ENCODE results near the gene SUPT6H. TPM values are rescaled to one million over a fixed set of nuclear protein-coding genes. Genes with fewer than 3 reads are reported as not detected.

SUPT6H gene
- total RNA-seq, 2 experiments from 2014 or later, result 80.6 to 85.8 TPM

DNA sequence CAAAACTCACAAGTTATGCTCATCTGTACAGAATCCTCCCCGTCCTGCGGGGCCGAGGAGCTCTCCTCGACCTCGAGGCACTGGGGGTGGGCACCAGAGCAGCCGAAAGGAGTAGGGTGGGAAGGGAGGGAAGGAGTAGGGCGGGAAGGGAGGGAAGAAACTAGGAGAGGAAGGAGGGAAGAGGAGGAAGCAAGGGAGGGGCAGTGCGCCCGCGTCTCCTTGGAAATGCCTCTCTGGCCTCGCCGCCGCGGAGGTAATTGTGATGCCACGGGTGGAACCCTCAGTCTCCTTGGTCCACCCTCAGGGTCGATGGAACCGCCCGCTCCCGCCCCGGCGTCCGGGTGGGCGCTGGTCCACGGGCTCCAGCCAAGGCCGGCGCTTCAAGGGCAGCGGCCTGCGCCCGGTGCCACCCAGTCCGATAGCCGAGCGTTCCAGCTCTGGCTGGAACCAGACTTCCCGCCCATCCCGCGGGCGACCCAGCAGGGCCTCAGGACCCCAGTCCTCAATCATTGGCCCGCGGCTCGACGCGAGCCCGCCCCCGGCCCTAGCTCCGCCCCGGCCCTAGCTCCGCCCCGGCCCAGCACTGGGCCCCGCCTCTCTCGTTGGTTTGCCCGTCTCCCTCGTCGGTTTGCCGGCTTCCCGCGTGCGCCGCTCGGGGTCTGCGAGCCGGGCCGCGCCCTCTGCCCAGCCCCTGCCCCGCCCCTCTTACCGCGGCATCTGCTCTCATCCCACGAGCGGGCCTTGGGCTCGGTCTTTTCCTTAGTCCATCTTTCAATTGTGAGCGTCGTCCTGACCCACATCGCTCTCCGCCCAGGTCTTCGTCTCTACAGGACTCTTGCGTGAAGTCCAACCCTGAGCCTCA lies 49.1 kb downstream of the SUPT6H start:
- ChIA-PET POLR2A (interaction anchor here (0.6 to 2.5 kb wide), 11 partner anchors 9 to 238 kb away, joined by 3 to 31 read pairs (median 4); partner anchors contain the start of genes BLTP2, NEK8, PIGS and RPL23A), CTCF (interaction anchor here (1.0 to 2.9 kb wide), 9 partner anchors 9 to 101 kb away, joined by 3 to 19 read pairs (median 4); partner anchors contain the start of genes BLTP2, NEK8, RPL23A and SDF2)
- H3K27ac Mint-ChIP-seq, result peak overlapping the region; percentile 91
- H3K4me1 Mint-ChIP-seq, result peaks cover 19% of the 10 kb centered on the region
- peaks cover 17% of the 10 kb centered on the region for H3K27me3 Mint-ChIP-seq
- DNase-seq (peak; percentile 94), ATAC-seq (peak; percentile 90)
- H3K4me3 Mint-ChIP-seq, result peak overlapping the region; percentile 80
- H3K9me3 Mint-ChIP-seq (ENCODE audit: low read depth), result no peaks in the 10 kb centered on the region
- intact Hi-C loops (cut with DNase I, micrococcal nuclease), result loop anchor here (1.0 to 5.0 kb wide), 11 partner anchors 8 to 581 kb away; partner anchors contain the start of genes BLTP2 (in 2 of the 2), RPL23A (in 2 of the 2), SUPT6H (in 2 of the 2) and NUFIP2 (in 1 of the 2)
- no peaks in the 10 kb centered on the region for H3K36me3 Mint-ChIP-seq (ENCODE audit: low read depth)

DNA sequence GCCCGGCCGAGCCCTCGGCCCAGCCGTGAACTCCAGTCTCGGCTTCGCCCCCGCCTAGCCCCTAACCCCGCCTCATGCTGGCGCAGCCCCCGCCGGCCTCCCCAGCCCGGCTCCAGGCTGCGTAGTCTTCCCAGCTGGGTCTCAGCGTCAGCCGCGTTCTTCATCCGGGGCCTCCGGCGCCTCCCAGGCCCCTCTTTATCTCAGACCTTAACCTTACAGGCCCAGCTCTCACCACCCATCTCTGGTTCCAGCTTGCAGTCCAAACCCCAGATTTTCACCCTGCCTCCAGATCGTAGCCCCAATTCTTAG lies 49.7 kb downstream of the SUPT6H start, which contains the start of gene PROCA1:
TSS of gene PROCA1 (minus strand) at position 166 of the 309 bp plus-strand sequence. CDS start 228 bp downstream, outside the sequence.
- ChIA-PET CTCF (interaction anchor here (0.7 to 2.9 kb wide), 8 partner anchors 8 to 442 kb away, joined by 3 to 19 read pairs (median 4); partner anchors contain the start of genes BLTP2, NEK8, RPL23A and SDF2), POLR2A (interaction anchor here (0.7 to 2.5 kb wide), 8 partner anchors 9 to 238 kb away, joined by 3 to 31 read pairs (median 4); partner anchors contain the start of genes BLTP2, NEK8, PIGS and RPL23A)
- peak within 1 kb of the TSS; percentile 91 for H3K27ac Mint-ChIP-seq
- H3K36me3 Mint-ChIP-seq (ENCODE audit: low read depth), result no peaks in the 10 kb centered on the region
- H3K27me3 Mint-ChIP-seq, result peaks cover 17% of the 10 kb centered on the region
- H3K4me1 Mint-ChIP-seq, result peaks cover 19% of the 10 kb centered on the region
- H3K4me3 Mint-ChIP-seq, result peak within 1 kb of the TSS; percentile 80
- ATAC-seq (peak; percentile 31), DNase-seq (peak; percentile 57)
- intact Hi-C loops (cut with DNase I, micrococcal nuclease), result loop anchor here (1.0 to 5.0 kb wide), 11 partner anchors 8 to 581 kb away; partner anchors contain the start of genes BLTP2 (in 2 of the 2), RPL23A (in 2 of the 2), SUPT6H (in 2 of the 2) and NUFIP2 (in 1 of the 2)
- H3K9me3 Mint-ChIP-seq (ENCODE audit: low read depth), result no peaks in the 10 kb centered on the region

DNA sequence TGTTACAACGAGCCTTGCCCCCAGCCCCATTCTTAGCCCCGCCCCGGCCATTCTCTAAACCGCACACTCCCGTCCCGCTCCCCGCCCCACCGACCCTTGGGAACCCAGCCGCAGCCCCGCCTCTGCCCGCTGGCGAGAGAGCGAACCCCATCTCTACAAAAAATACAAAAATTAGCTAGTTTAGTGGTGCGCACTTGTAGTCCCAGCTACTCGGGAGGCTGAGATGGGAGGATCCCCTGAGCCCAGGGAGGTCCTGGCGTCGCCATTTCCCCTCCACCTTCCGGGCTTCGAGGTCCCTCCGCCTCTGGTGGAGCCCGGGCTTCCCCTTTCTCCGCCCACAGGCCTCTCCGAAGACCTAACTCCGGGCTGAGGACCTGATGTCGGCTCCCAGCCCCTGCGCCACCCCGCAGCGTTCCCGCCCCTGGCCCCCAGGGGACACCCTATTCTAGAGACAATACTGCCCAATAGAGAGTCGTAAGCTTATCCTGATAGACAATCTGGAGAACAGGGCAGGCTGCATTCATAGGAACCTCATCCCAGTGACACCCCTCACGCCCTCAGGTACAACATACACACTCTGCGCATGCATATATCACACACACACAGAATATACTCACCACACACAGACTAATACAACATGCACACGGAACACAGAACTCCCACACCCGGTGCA lies 50.2 kb downstream of the SUPT6H start:
- ATAC-seq, result peak; percentile 46
- peak overlapping the region; percentile 80 for H3K4me3 Mint-ChIP-seq
- H3K36me3 Mint-ChIP-seq (ENCODE audit: low read depth), result no peaks in the 10 kb centered on the region

DNA sequence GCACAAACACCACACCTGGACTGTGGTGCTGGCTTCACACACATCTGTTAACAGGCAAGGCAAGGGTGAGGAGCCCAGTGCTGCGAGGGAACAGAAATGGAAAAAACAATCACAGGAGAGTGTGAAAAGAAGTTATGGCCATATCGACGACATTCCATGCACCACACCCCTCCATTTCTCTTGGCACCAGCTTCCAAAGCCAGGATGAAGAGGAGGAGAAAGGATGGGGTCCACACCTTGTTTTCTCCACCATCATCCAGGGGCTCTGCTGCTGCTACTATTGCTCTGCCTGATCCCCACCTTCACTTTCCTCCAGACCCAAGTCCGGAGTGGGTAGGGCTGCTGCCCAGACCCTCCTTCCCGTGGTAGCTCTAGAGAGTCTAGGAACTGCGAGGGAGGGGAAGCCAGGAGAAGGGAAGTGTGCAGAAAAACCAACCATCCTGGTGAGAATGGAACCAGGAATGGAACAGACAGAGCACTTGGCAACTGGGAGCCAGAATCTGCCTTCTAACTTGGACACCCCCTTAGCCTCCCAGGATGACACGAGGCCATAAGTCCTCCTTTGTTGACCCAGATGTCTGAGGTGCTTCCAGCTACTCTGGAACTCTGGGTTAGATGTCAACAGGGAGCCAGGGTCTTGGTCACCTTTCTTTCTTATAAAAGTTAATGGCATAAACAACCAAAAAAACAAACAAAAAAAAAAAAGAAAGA lies 50.9 kb downstream of the SUPT6H start:
- Mint-ChIP-seq H3K4me1 (peaks cover 19% of the 10 kb centered on the region), H3K27me3 (peaks cover 17% of the 10 kb centered on the region), H3K36me3 (ENCODE audit: low read depth) (no peaks in the 10 kb centered on the region), H3K9me3 (ENCODE audit: low read depth) (no peaks in the 10 kb centered on the region), H3K27ac (no peak overlapping the region), H3K4me3 (peak overlapping the region; percentile 80)
- intact Hi-C loops (cut with DNase I, micrococcal nuclease), result loop anchor here (5.0 kb wide), 2 partner anchors 51 to 579 kb away; partner anchors contain the start of genes NUFIP2 (in 1 of the 2), SDF2 (in 1 of the 2) and SUPT6H (in 1 of the 2)
- DNase-seq (no peak), ATAC-seq (no peak)
- ChIA-PET CTCF (interaction anchor here (1.5 to 2.9 kb wide), 4 partner anchors 15 to 69 kb away, joined by 5 to 19 read pairs (median 10); partner anchors contain the start of genes BLTP2, NEK8, SDF2 and SUPT6H), POLR2A (interaction anchor here (0.5 to 1.2 kb wide), 4 partner anchors 12 to 66 kb away, joined by 3 to 9 read pairs (median 4); partner anchors contain the start of gene TLCD1)

More for the DNA sequence above, 50.2 kb downstream of the SUPT6H start:
- no peaks in the 10 kb centered on the region for H3K9me3 Mint-ChIP-seq (ENCODE audit: low read depth)
- peaks cover 19% of the 10 kb centered on the region for H3K4me1 Mint-ChIP-seq
- DNase-seq, result peak; percentile 83
- ChIA-PET CTCF (interaction anchor here (0.7 to 2.9 kb wide), 7 partner anchors 8 to 442 kb away, joined by 3 to 19 read pairs (median 6); partner anchors contain the start of genes BLTP2, NEK8, RPL23A and SDF2), POLR2A (interaction anchor here (0.5 to 2.5 kb wide), 5 partner anchors 8 to 67 kb away, joined by 3 to 31 read pairs (median 9); partner anchors contain the start of genes BLTP2, RPL23A and TLCD1)
- intact Hi-C loops (cut with DNase I, micrococcal nuclease), result loop anchor here (5.0 kb wide), 2 partner anchors 50 to 580 kb away; partner anchors contain the start of genes NUFIP2 (in 1 of the 2), SDF2 (in 1 of the 2) and SUPT6H (in 1 of the 2)
- peaks cover 17% of the 10 kb centered on the region for H3K27me3 Mint-ChIP-seq
- peak overlapping the region; percentile 91 for H3K27ac Mint-ChIP-seq

DNA sequence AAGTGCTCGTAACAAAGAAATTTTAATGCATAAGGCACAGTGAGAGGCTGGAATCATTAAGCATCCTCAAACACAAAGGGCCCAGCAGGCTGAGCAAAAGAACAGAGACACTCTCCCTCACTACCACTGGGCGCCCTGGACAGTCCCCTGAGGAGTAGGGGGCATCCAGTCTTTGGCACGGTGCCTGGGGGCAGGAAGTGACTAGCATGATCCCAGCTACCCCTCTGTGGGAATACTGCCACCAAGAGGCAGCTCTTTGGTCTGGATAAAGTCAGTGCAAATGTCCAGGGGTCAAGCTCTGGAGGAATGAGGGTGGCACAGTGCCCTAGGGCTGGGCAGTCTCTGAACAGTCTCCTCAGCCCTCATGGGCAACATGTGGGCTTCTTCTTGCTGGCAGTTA lies 52.3 kb downstream of the SUPT6H start:
- H3K9me3 Mint-ChIP-seq (ENCODE audit: low read depth), result no peaks in the 10 kb centered on the region
- H3K27me3 Mint-ChIP-seq, result peaks cover 19% of the 10 kb centered on the region
- CTCF ChIA-PET, result interaction anchor here (1.6 kb wide), 1 partner anchor 12 kb away, joined by 4 read pairs; the partner anchor contains the start of gene TLCD1
- POLR2A ChIA-PET, result interaction anchor here (0.6 kb wide), 1 partner anchor 12 kb away, joined by 3 read pairs; no protein-coding TSS in a partner anchor
- H3K4me1 Mint-ChIP-seq, result peaks cover 29% of the 10 kb centered on the region
- no peak overlapping the region for H3K4me3 Mint-ChIP-seq
- DNase-seq, result no peak
- no peaks in the 10 kb centered on the region for H3K36me3 Mint-ChIP-seq (ENCODE audit: low read depth)
- ATAC-seq, result no peak
- peak overlapping the region; percentile 24 for H3K27ac Mint-ChIP-seq
- intact Hi-C loops (cut with DNase I, micrococcal nuclease), result loop anchor here (5.0 kb wide), 2 partner anchors 52 to 578 kb away; partner anchors contain the start of genes NUFIP2 (in 1 of the 2), SDF2 (in 1 of the 2) and SUPT6H (in 1 of the 2)

DNA sequence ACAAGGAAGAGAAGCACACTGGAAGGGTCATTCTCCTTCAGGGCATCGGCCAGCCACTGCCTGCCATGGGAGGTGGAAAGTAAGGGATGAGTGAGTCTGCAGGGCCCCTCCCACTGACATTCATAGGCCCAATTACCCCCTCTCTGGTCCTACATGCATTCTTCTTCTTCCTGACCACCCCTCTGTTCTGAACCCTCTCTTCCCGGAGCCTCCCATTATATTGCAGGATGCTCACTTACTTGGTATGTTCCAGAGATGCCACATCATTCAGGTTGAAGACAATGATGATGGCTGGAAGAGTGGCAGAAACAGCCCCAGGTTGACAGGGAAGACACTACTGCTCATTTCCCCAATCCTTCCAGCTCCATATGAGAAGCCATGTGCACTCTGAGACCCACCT lies 53.2 kb downstream of the SUPT6H start:
- peaks cover 5% of the 10 kb centered on the region for H3K36me3 Mint-ChIP-seq (ENCODE audit: low read depth)
- peaks cover 19% of the 10 kb centered on the region for H3K27me3 Mint-ChIP-seq
- peaks cover 31% of the 10 kb centered on the region for H3K4me1 Mint-ChIP-seq
- no peak overlapping the region for H3K27ac Mint-ChIP-seq
- POLR2A ChIA-PET, result no interaction called here
- no peak overlapping the region for H3K4me3 Mint-ChIP-seq
- CTCF ChIA-PET, result interaction anchor here (0.6 to 1.6 kb wide), 4 partner anchors 10 to 422 kb away, joined by 3 to 4 read pairs (median 4); partner anchors contain the start of gene TLCD1
- DNase-seq (no peak), ATAC-seq (no peak)
- no peaks in the 10 kb centered on the region for H3K9me3 Mint-ChIP-seq (ENCODE audit: low read depth)
- intact Hi-C loops (cut with DNase I, micrococcal nuclease), result no loop called here

DNA sequence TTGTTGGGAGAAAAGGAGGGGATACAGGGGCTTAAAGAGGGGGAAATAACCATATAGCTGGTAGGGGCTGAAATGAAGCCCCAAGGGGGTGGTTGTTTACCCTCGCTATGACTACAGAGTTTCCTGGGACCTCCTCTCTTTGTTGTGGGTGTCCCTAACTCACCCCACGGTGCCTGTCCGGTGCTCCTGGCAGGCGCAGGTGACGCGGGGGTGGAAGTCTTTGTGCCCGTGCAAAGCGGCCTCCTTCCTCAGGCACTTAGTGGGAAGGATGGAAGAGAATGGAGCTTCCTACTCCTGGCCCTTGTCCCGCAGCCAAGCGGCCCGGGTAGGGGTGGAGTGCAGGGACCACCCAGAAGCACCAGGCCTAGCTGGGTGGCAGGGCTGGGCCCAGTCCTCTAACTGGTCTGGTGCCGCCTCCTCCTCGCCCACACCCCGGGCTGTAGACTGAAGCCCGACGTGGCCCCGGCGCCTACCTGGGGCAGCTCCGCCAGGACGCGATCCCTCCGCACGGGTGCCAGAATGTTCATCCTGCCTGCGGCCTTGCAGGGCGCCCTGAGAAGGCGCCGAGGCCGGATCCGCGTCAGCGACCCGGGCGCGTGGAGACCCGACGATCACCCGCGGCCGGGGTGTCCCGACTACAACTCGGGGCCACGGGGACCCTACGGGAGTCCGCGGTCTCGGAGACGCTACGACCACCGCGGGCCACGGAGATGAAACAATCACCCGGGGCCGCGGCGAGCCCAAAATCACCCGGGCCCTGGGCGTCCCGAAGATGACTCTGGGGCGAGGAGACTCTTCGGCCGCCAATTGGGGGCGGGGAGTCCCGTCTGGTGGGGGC lies 55.0 kb downstream of the SUPT6H start:
- intact Hi-C loops (cut with DNase I, micrococcal nuclease), result no loop called here
- ATAC-seq (no peak), DNase-seq (peak; percentile 29)
- no peaks in the 10 kb centered on the region for H3K9me3 Mint-ChIP-seq (ENCODE audit: low read depth)
- POLR2A ChIA-PET, result interaction anchor here (0.9 to 1.3 kb wide), 2 partner anchors 8 to 12 kb away, joined by 3 to 4 read pairs; partner anchors contain the start of gene NEK8
- no peak overlapping the region for H3K27ac Mint-ChIP-seq
- peaks cover 23% of the 10 kb centered on the region for H3K36me3 Mint-ChIP-seq (ENCODE audit: low read depth)
- peaks cover 30% of the 10 kb centered on the region for H3K4me1 Mint-ChIP-seq
- H3K27me3 Mint-ChIP-seq, result peaks cover 19% of the 10 kb centered on the region
- CTCF ChIA-PET, result interaction anchor here (0.7 to 1.3 kb wide), 4 partner anchors 8 to 430 kb away, joined by 4 to 10 read pairs (median 5); no protein-coding TSS in a partner anchor
- peak overlapping the region; percentile 57 for H3K4me3 Mint-ChIP-seq

DNA sequence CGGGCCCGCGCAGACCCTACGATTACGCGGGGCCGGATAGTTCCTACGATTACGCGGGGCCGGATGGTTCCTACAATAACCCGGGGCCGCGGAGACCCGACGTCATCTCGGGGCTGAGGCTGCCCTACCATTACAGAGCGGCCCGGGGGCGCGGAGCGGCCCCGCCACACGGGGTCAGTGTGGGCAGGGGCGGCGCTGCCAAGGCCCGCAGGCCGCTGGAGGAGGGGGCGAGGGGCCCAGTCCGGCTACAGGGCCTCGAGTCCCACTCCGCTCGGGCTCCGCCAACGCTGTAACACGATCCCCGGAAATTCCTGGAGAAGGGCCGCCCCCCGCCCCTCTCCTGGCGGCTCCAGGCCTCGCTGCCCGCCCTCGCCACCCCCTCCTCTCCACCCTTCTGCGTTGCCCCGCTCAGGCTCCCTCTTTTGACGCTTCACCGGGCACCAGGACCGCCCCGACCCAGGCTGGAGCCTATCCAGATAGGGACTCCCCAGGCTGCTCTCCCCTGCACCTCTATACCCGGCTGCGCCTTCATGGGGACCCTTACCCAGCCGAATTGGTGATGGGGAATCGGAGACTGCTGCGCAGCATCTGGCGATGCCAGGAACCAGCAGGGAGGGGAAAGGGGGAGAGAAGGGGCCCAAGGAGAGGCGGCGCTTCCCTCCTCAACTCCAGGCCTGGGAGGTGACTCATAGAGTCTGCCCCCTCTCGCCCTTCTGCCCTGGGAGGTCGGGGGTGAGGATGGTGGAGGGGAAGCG lies 55.8 kb downstream of the SUPT6H start, which contains the start of gene RAB34:
TSS of gene RAB34 (minus strand) at position 291 of the 755 bp plus-strand sequence. CDS start 602 bp downstream, outside the sequence.
- peak within 1 kb of the TSS; percentile 99 for H3K4me3 Mint-ChIP-seq
- ATAC-seq, result no peak
- POLR2A ChIA-PET, result no interaction called here
- H3K27ac Mint-ChIP-seq, result peak within 1 kb of the TSS; percentile 70
- peaks cover 29% of the 10 kb centered on the region for H3K4me1 Mint-ChIP-seq
- H3K36me3 Mint-ChIP-seq (ENCODE audit: low read depth), result peaks cover 31% of the 10 kb centered on the region
- no peaks in the 10 kb centered on the region for H3K9me3 Mint-ChIP-seq (ENCODE audit: low read depth)
- intact Hi-C loops (cut with DNase I, micrococcal nuclease), result no loop called here
- DNase-seq, result peak; percentile 47
- H3K27me3 Mint-ChIP-seq, result peaks cover 17% of the 10 kb centered on the region
- CTCF ChIA-PET, result no interaction called here
